ENCODE measurements around the gene TTLL13. TPM values are rescaled to one million over a fixed set of nuclear protein-coding genes. Genes with fewer than 3 reads are reported as not detected.

TTLL13 gene
- total and polyA plus RNA-seq, 2 of the 8 experiments (the other 6 are each of a cell fraction or from before 2014, with no cell fraction given): 0.03 TPM; not detected in 1

DNA sequence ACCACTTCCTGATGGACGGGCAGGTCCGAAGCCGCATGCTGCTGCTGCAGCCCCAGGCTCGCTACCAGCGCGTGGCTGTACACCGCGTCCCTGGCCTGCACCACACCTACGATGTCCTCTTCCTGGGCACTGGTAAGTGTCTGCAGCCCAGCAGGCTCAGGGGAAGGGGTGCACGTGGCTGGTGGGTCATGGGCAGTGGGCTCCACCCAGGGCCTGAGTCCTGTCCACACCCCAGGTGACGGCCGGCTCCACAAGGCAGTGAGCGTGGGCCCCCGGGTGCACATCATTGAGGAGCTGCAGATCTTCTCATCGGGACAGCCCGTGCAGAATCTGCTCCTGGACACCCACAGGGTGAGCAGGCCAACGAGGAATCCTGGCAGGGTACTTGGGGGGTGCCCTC lies 24.3 kb upstream of the TTLL13 start (continued):
- TF ChIP-seq, protein P1, sequence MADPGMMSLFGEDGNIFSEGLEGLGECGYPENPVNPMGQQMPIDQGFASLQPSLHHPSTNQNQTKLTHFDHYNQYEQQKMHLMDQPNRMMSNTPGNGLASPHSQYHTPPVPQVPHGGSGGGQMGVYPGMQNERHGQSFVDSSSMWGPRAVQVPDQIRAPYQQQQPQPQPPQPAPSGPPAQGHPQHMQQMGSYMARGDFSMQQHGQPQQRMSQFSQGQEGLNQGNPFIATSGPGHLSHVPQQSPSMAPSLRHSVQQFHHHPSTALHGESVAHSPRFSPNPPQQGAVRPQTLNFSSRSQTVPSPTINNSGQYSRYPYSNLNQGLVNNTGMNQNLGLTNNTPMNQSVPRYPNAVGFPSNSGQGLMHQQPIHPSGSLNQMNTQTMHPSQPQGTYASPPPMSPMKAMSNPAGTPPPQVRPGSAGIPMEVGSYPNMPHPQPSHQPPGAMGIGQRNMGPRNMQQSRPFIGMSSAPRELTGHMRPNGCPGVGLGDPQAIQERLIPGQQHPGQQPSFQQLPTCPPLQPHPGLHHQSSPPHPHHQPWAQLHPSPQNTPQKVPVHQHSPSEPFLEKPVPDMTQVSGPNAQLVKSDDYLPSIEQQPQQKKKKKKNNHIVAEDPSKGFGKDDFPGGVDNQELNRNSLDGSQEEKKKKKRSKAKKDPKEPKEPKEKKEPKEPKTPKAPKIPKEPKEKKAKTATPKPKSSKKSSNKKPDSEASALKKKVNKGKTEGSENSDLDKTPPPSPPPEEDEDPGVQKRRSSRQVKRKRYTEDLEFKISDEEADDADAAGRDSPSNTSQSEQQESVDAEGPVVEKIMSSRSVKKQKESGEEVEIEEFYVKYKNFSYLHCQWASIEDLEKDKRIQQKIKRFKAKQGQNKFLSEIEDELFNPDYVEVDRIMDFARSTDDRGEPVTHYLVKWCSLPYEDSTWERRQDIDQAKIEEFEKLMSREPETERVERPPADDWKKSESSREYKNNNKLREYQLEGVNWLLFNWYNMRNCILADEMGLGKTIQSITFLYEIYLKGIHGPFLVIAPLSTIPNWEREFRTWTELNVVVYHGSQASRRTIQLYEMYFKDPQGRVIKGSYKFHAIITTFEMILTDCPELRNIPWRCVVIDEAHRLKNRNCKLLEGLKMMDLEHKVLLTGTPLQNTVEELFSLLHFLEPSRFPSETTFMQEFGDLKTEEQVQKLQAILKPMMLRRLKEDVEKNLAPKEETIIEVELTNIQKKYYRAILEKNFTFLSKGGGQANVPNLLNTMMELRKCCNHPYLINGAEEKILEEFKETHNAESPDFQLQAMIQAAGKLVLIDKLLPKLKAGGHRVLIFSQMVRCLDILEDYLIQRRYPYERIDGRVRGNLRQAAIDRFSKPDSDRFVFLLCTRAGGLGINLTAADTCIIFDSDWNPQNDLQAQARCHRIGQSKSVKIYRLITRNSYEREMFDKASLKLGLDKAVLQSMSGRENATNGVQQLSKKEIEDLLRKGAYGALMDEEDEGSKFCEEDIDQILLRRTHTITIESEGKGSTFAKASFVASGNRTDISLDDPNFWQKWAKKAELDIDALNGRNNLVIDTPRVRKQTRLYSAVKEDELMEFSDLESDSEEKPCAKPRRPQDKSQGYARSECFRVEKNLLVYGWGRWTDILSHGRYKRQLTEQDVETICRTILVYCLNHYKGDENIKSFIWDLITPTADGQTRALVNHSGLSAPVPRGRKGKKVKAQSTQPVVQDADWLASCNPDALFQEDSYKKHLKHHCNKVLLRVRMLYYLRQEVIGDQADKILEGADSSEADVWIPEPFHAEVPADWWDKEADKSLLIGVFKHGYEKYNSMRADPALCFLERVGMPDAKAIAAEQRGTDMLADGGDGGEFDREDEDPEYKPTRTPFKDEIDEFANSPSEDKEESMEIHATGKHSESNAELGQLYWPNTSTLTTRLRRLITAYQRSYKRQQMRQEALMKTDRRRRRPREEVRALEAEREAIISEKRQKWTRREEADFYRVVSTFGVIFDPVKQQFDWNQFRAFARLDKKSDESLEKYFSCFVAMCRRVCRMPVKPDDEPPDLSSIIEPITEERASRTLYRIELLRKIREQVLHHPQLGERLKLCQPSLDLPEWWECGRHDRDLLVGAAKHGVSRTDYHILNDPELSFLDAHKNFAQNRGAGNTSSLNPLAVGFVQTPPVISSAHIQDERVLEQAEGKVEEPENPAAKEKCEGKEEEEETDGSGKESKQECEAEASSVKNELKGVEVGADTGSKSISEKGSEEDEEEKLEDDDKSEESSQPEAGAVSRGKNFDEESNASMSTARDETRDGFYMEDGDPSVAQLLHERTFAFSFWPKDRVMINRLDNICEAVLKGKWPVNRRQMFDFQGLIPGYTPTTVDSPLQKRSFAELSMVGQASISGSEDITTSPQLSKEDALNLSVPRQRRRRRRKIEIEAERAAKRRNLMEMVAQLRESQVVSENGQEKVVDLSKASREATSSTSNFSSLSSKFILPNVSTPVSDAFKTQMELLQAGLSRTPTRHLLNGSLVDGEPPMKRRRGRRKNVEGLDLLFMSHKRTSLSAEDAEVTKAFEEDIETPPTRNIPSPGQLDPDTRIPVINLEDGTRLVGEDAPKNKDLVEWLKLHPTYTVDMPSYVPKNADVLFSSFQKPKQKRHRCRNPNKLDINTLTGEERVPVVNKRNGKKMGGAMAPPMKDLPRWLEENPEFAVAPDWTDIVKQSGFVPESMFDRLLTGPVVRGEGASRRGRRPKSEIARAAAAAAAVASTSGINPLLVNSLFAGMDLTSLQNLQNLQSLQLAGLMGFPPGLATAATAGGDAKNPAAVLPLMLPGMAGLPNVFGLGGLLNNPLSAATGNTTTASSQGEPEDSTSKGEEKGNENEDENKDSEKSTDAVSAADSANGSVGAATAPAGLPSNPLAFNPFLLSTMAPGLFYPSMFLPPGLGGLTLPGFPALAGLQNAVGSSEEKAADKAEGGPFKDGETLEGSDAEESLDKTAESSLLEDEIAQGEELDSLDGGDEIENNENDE (IDR thresholded peaks at IDR 0.05; ENCODE audit: insufficient replicate concordance, low read length): no peak
- TF ChIP-seq SIN3A (conservative IDR thresholded peaks at IDR 0.05 in 1 of 2, IDR thresholded peaks at IDR 0.05 in 1 of 2; ENCODE audit: low read depth in 1 of 2, low read length in 2 of 2) (no peak), KDM4A (IDR thresholded peaks at IDR 0.05; ENCODE audit: low read depth, low read length, severe bottlenecking) (no peak), KDM5A (IDR thresholded peaks at IDR 0.05; ENCODE audit: low read length) (no peak), TEAD4 (IDR thresholded peaks at IDR 0.05; ENCODE audit: low read depth, low read length) (no peak), TBP (IDR thresholded peaks at IDR 0.05; ENCODE audit: low read depth, low read length) (no peak)
